Activated CD4-positive, CD25-positive, alpha-beta regulatory T cell treated with anti-CD3 and anti-CD28 coated beads, Interleukin-2, amount 50 U/mL, for 72 hours (primary cell): Measurements from ENCODE around the gene DISC1.
"Not testable (repeated sequence)": the region's sequence is repeated elsewhere in the genome, so short reads cannot be mapped to it uniquely, and the experiment has no call there.

Source experiments
- DNase-seq: peaks from one replicate; pipeline ENCODE4 v3.0.0; 2021

The DISC1 gene

DNA sequence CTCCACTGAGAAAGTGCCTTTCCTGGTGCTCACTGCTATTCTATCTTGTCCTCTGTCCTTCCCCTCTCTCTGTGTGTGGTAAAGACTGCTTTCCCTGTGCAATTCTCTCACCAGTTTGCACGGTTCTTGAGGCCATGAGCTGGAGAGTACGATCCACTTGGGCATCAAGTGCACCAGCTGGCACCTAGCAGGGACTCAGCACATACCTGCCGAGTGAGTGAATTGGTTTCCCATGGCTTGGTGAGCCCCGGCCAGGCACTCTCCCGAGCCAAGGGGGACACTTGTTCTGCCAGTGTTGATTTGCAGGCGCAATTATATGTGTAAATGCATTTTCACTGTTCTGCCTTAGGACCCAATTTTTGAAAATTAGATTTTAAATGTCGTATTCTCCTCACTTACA is 313.5 kb downstream of the DISC1 start:
- no peak for DNase-seq

DNA sequence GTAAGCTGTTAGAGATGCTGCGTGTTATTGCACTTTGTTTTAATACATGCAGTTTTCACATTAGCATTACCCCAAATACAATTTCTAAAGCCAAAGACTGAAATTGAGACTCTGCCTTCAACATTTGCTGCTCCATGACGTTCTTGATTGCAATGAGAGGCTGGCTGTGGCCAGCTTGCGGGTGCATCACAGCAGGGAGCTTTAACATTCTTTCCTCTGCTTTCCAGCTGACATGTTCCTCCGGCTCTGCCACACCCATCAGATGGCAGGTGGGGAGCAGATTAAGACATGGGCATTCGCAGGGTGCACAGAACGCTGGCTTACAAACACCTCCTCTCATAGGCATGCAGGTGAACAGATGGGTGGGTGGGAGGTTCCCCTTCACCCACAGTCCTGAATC is 314.1 kb downstream of the DISC1 start:
- no peak for DNase-seq

DNA sequence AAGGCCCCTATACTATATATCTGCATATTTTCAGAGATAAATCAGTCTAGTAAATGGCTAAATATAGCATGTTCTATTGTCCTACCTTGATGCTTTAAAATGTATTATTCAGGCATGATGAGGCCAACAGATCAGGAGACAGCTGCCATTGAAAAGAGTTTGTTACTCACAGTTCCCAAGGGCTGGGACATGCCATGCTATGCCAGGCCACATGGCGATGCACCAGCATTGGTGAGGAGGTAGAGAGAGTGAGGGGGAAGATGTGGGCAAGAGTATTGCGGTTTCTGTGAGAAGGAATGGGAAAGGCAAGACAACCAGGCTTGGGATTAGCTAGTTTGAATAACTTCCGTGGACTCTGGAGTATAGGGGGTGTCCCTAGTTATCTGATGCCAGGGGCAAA is 316.5 kb downstream of the DISC1 start:
- DNase-seq, result no peak

DNA sequence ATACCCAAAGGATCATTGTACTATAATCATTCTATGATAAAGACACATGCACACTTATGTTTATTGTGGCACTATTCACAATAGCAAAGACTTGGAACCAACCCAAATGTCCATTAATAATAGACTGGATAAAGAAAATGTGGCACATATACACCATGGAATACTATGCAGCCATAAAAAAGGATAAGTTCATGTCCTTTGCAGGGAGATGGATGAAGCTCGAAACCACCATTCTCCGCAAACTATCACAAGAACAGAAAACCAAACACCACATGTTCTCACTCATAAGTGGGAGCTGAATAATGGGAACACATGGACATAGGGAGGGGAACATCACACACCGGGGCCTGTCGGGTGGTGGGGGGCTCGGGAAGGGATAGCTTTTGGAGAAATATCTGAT is 321.5 kb downstream of the DISC1 start:
- DNase-seq, result not testable (repeated sequence)

DNA sequence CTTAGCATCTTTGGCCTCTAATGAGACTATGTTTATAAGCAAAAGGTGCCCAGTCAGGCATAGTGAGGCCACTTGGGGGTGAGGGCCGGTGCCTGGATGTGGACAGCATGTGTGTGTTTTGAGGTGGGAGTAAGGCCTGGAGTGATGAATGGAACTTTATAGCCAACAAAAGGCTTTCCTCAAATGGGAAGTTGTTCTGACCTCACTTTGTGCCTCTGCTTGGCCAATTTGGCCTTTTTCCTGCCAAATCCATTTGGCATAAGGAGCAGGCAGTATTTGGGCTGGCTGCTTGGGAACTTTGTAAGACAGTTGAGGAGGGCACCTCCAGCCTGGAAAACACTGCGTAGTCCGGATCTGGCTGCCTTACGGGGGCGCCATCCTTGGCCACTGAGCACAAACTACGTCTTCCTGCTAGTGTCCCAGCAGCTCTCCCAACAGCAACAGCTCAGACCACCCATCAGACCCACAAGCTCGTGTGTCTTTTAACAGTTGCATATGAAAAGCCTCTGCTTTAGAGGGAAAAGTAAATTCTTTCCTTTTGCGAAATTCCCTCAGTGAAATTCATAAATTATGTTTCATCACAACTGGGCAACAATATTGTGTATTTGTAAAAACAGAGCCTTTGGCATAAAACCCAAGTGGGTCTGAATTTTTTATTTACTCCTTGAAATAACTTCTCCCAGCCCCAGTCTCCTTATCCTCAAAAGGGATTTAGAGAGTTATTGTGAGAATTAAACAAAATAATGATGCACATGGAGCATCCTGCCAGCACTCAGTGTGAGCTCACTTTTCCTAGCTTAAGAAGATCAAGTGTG is 322.9 kb downstream of the DISC1 start:
- DNase-seq, result no peak

DNA sequence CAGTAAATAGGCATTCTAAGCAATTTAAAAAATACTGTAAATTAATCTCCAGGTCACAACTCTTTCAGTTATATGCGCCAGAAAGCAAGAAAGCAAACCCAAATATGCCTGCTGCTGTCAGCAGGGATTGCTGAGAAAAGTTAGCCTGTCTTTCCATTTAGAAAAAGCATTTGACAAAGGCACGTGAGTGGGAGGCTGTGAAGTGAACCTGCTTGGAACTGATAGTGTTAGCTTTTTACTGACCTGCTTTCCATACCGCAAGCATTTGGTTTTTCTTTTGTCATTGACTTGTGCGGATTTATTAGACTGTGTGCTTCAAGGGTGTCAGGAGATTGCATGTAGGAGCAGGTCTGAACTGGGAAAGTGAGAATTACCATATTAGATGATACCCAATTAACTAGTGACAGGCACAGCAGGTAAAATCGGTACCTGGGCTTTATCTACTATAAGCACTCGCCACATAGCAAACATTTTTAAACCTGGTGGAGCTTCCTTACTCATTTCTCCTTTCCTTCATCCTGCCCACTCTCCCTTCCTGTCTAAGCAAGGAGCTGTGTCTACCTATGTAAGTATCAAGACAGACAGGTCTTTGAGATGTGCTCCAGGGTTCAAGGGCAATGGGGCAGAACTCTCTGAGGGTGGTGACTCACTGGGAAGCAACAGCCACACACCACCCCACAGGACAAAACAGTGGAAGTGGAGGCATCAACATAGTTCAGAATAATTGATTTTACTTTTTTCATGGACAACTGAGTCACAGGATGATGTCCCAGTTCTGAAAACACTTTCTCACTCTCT is 323.9 kb downstream of the DISC1 start:
- no peak for DNase-seq

DNA sequence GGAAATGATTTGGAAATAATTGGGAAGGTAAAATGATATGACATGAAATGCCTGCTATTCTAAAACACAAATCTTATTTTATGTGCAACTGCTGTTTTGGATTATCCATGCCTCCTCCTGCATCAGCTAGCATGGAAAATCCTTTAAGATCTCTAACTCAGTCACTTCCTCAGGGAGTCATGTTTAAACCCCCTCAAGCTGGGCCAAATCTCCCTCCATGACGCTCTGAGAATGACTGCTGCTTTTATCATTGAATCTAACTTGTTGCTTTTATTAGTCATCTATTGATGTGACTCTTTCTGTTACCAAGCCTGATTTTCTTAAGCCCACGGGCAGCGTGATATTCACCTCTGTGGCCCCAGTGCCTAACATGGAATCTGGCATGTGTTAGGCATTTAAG is 324.8 kb downstream of the DISC1 start:
- no peak for DNase-seq

DNA sequence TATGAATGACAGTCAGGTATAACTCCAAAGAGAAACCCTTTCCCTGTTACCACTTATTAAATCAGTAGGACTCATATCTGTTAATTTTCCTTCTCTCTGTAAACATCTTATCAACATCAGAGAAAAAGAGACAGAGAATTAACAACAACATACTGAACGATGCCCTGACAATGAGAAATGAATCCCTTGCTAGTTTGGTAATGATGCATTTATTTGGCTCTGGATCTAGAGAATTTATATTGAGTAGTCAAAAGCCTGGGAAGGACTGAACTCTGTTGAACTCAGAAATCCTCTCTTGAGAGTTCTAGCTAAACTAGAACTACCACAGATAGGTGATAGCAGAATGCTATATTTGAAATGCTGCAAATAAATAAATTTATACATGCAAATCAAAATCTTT is 325.6 kb downstream of the DISC1 start:
- DNase-seq, result no peak

DNA sequence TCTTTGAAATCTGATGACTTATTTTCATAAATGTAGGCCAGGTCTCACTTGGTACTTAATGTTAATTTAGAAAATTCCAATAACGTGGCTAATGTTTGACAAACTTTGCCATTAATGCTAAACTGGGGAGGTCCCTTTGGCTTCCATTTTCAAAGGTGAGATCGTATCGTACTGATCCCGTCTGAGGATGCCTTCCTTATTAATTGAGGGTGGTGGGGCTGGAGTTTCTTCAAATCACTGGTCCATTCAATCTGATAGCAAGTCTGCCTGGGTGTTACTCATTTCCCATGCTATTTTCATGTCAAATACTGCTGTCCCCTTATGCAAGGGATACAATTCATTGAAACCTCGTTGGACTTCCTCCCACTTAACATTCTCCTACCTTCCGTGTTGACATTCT is 327.1 kb downstream of the DISC1 start:
- DNase-seq, result no peak

DNA sequence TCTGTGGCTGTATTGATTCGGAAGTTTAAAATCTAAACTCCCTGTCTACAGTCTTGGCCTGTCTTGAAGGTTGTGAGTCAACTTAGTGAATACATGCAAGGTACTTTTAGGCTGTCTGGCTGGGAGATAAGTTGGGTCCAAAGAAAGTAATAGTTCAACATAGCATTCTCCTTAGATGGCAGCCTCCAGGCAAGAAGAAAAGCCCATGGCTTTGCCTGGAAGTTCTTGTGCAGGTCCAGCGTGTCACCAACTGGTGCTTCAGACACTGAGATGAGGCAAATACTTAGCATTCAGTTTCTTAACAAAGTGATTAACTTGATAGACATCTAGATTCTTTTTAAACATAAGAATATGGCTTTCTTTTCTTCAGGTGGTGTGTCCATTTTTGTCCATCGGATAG is 328.2 kb downstream of the DISC1 start:
- no peak for DNase-seq

DNA sequence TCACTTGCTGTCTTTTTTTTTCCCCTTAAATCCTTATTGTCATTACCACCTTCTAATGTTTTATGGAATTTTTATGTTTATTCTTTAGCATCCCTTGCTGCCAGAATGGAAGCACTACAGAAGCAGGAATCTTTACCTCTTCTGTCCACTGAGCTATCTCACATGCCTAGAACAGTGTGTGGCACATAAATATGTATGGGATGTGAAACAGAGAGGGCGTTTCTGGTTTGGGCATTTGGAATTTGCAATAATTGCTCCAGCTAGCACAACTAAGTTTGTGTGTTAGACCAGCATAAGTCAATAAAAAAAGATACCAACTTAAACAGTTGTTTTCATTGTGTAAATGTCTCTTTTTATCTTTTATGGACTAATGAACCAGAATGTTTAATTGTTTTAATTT is 330.8 kb downstream of the DISC1 start:
- no peak for DNase-seq

DNA sequence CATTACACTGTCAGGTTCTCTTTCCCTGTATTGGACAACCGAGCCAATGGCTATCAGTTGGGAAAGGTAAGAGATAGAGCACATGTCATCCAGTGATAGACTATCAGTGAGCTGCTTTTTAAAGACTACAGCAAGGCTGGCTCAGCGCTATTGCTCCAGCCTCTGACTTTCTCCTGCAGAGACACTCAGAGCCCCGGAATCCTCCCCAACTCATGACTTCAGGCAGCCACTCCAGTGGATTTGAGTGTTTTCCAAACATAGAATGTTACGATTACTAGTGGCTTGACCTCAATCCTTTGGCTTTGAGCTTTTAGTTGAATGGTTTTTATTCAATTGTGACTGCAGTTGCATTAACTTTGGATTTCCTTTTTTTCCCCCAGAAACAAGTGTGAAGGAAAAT is 331.9 kb downstream of the DISC1 start:
- no peak for DNase-seq

DNA sequence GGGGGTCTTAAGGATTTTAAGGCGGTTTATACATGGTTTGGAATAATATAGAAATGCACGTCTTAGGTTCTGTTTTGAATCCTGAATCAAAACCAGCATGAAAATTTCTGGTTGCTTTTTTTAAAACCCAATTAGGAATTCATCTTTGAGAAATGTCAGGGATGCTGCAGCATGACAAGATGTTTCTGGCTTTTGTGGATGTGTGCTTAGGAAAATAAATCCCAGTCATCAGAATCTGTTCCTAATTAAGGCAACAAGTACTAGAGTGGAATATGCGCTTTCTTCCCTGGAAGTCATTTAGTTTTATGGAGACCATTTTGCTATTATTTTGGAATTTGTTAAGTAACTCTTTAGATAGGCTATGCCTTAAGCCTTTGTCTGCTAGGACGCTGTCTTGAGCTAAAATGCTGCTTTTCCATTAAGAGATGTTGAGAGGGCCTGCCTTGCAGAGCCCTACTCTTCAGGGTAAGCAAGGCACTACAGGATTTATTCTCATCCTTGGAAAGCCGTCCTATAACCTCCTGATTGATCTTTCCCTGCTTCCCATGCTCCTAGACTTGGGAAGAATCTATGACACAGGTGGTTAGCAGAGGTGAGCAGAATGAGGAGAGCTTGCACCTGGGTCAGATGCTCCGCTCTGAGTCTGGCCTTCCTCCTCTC is 332.8 kb downstream of the DISC1 start:
- DNase-seq, result no peak

DNA sequence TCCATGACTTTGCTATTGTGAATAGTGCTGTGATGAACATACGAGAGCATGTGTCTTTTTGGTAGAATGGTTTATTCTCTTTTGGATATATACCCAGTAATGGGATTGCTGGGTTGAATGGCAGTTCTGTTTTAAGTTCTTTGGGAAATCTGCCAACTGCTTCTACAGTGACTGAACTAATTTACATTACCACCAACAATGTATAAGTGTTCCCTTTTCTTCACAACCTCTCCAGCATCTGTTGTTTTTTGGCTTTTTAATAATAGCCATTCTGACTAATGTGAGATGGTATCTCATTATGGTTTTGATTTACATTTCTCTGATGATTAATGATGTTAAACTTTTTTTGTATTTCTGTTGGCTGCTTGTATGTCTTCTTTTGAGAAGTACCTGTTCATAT is 335.2 kb downstream of the DISC1 start:
- DNase-seq, result not testable (repeated sequence)

DNA sequence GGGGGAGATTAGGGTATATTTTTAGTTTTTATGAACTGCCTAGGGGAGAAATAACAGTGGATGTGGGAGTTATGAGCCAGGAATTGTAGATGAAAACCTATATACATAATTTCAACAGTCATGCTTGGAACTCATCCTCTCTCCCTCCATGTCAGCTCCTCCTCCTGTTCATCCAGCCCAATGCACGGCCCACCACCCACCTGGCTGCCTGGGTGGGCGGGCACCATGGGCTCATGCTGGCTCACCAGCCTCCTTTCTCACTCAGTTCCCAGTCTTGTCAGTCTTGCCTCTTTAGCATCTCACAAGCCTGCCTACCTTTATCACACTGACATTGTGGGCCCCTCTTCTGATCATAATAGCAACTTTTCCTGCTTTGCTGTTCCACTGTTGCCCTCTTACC is 336.0 kb downstream of the DISC1 start:
- DNase-seq, result no peak

DNA sequence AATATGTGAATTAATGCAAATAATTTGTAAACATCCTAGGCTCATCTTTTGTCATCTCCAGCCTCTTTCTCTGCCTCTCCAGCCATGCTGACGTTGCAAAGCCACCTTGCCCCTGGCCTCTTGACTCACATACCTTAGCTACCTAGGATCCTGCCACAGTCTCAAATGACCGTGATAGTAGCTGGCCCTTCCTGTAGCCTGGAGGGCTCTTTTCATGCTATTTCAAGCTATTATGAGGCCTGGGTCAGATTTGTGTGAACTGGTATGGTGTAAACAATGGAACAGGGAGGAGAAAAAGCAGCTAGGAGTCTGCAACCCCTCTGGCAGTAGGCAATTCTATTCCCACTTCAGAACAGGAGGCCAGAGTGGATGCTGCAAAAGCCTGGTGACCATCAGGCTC is 337.7 kb downstream of the DISC1 start:
- no peak for DNase-seq

DNA sequence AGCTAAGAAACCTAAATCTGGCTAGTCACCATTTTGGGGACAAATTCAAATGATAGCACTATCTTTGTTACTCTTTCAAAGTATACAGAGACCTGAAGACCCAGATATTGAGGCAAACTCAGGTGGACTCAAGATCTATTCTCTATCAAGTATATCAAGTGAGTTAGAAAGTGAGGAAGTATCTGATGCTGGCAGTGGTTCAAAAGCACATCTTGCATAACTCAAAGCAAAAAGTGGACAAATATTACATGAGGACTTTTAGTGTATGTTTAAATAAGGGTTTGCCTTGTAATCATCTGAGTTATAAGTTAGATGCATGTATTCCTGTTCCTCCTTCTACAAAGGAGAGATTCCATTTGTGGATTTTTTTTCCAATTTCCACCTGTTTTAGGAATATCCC is 338.4 kb downstream of the DISC1 start:
- DNase-seq, result no peak

DNA sequence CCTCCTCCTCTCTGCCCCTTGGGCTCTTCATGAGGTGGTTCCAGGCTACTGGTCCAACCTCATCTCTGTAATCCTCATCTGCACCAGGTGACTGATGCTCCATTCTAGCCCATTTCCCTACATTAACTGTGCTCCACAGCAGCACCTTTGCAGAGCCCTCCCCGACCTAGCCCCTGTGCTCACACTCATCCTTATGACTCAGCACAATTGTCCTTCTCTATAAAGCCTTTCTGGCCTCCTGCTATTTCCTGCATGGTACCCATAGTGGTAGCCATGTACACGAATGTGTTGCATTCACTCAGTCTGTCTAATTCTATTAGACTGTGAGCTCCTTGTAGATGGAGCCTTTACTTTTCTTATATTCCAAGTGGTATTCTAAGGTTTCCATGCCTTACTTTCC is 339.0 kb downstream of the DISC1 start:
- DNase-seq, result no peak

DNA sequence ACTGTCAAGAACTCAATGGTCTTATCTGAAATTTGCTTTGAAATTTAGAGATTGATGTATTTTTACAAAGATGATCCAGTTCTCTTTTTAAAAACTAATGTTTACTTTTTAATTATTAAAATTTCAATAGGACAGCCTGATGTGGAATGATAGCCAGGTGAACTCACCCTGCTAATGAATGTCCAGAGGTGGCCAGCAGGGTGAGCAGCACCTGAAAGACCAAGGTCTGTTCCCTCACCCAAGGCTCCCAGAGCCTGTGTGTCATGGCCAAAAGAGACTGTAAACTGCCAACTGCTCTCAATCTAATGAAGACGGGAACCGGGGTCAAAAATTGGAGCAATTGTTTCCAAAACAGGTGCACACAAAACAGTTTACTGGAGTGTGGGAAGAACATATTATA is 340.4 kb downstream of the DISC1 start:
- no peak for DNase-seq

DNA sequence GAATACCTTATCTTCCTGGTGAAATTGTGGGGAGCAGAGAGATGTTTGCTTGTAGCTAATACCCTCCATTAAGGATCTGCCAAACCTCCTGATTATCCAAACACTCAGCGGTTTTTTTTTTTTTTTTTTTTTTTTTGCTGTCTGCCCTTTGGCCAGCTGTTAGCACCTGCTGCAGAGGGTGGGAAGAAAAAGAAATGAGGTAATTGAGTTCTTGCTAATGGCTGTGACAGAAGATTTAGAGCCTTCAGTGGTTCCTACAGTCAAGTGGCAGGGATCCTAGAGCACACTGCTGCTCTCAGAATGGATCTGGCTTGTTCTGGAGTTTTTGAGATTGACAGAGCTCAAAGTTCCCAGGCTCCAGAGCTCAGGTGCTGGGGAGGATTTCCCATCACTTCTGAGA is 342.5 kb downstream of the DISC1 start:
- no peak for DNase-seq

DNA sequence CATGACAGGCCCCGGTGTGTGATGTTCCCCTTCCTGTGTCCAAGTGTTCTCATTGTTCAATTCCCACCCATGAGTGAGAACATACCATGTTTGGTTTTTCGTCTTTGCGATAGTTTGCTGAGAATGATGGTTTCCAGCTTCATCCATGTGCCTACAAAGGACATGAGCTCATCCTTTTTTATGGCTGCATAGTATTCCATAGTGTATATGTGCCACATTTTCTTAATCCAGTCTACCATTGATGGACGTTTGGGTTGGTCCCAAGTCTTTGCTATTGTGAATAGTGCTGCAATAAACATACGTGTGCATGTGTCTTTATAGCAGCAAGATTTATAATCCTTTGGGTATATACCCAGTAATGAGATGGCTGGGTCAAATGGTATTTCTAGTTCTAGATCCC is 343.2 kb downstream of the DISC1 start:
- not testable (repeated sequence) for DNase-seq

DNA sequence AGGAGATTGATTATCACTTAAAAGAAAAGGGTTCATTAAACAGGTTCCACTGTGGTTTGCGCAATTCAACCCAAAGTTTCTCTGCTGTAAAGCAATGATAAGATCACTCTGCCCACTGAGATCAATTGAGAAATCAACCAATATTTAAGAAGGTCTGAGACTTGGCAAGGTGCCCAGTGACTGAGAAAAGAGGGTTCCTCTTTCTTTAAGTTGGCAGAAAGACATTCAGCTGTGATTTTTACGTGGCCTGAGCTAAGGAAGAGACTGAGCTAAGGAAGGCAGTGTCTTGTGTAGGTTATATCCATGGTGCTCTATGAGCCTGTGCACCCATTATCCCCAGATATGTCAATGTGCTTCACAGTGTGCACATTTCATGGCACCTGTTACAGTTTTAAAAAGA is 344.1 kb downstream of the DISC1 start:
- DNase-seq, result no peak

DNA sequence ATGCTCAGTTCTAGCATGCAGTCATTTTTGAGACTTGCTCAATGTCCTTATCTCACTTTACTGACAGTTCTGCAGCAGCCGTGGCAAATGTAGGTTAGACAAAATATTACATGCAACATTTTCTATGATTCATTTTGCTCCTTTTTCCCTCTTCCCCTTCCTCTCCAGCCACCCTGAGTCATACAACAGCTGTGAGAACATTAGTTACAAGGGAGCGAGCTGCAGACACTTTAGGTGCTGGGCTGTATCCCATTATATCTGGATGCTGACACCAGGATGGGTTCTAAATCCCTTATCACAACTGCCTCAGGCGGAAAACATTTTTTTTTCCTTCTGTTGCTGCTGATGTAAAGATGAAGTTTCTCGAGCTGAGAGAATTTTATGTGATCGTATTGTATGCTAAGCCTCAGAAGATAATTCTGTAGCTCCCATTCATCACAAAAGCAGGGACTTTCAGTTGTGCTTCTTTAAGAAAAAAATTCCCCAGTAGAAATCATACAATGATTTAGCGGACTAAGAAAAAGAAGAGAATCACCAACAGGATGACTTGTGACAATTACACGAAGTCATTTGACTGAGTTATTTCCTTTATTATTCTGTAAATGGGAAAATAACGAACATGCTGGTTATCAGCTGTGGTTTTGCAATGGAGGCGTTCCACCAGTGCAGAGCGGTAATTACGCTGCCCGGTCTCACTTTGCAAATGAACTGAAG is 345.0 kb downstream of the DISC1 start:
- DNase-seq, result no peak

DNA sequence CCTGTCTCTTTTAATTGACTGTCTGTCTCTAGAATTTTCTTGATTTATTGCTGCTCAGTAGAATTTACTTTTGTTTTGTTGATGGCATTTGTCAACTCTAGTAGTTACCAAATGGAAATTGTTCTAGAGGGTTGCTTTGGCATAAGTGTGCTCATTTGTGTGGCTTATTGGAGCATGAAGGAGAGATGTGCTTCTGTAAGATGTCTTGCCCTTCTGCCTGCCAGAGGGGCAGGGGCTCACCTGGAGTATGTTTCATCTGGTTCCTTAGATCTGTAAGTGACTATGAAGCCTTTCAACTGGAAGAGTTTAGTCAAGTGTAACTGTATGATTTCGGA is 345.5 kb downstream of the DISC1 start:
- DNase-seq, result no peak
